Endothelial cell of umbilical vein (primary cell): ENCODE measurements around the gene AAMDC.
"Not testable (repeated sequence)": the region's sequence is repeated elsewhere in the genome, so short reads cannot be mapped to it uniquely, and the experiment has no call there.

Experiments
- MAX ChIP-seq: IDR thresholded peaks from 2 replicates; pipeline ENCODE4 v1.6.1; 2011; ENCODE audit not compliant: insufficient read depth, insufficient read length
- POLR2A ChIP-seq: IDR thresholded peaks from 2 replicates; pipeline ENCODE4 v1.6.1; 2012; ENCODE audit warnings: low read depth, mild to moderate bottlenecking, control low read depth, low read length
- TF ChIP-seq, protein P1 (sequence below), 2 donors: IDR thresholded peaks; 1 replicate in 1 of 2; 2 replicates in 1 of 2; pipeline ENCODE4 v1.5.1; 2011; ENCODE audit warnings: low read length in 2 of 2, mild to moderate bottlenecking in 2 of 2, moderate library complexity in 2 of 2, control low read depth in 1 of 2, inconsistent platforms in 1 of 2, low read depth in 1 of 2; ENCODE audit not compliant: insufficient read depth in 1 of 2; ENCODE audit errors: extremely low read depth in 1 of 2

- TF ChIP-seq, protein P1, sequence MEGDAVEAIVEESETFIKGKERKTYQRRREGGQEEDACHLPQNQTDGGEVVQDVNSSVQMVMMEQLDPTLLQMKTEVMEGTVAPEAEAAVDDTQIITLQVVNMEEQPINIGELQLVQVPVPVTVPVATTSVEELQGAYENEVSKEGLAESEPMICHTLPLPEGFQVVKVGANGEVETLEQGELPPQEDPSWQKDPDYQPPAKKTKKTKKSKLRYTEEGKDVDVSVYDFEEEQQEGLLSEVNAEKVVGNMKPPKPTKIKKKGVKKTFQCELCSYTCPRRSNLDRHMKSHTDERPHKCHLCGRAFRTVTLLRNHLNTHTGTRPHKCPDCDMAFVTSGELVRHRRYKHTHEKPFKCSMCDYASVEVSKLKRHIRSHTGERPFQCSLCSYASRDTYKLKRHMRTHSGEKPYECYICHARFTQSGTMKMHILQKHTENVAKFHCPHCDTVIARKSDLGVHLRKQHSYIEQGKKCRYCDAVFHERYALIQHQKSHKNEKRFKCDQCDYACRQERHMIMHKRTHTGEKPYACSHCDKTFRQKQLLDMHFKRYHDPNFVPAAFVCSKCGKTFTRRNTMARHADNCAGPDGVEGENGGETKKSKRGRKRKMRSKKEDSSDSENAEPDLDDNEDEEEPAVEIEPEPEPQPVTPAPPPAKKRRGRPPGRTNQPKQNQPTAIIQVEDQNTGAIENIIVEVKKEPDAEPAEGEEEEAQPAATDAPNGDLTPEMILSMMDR (IDR thresholded peaks at IDR 0.05; ENCODE audit: extremely low read depth in 1 of 2, insufficient read depth in 1 of 2, low read depth in 1 of 2, low read length in 2 of 2), result not testable (repeated sequence)
- not testable (repeated sequence) for TF ChIP-seq POLR2A, MAX
Measured at GRCh38 chr11:77894949-77895348, 74.0 kb downstream of the AAMDC start.
